WI38 (cell line): ENCODE measurements around the gene TMEM163.
"Not testable (repeated sequence)": the region's sequence is repeated elsewhere in the genome, so short reads cannot be mapped to it uniquely, and the experiment has no call there.

Experiments used
- H3K4me3 ChIP-seq: 2 replicates; pipeline ENCODE4 v1.5.1; 2011; ENCODE audit warnings: low read depth, mild to moderate bottlenecking, control low read depth, low read length
- CTCF ChIP-seq: IDR thresholded peaks from 2 replicates; pipeline ENCODE4 v1.5.1; 2012; ENCODE audit warnings: low read depth, mild to moderate bottlenecking, control low read depth, low read length

The TMEM163 gene

GRCh38 chr2:134758633-134759032 lies 39.8 kb upstream of the TMEM163 start:
- no peak for TF ChIP-seq CTCF
- no peak overlapping the region for H3K4me3 ChIP-seq

- not testable (repeated sequence) for H3K4me3 ChIP-seq
Observed at GRCh38 chr2:134751981-134752380, 33.2 kb upstream of the TMEM163 start.

DNA sequence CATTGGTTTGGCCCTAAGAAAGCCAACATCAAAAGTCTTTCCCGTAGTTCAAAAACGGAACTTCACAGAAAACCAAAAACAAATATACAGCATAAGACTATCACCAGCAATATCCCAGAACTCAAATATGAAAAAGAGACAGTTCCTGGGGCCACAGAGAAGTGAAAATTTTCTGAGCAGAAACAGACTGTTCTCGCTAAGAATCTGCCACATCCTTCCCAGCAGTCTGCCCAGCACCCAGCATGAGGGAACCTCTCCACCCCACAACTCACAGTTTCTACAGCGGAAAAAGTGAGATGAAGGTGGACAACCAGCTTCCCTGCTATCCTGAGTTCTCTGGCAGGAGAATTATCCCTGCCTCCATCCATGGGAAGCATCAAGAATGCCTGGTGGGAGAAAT lies 26.7 kb upstream of the TMEM163 start:
- no peak for TF ChIP-seq CTCF
- H3K4me3 ChIP-seq: no peak overlapping the region

GRCh38 chr2:134745023-134745422 lies 26.2 kb upstream of the TMEM163 start:
- H3K4me3 ChIP-seq: no peak overlapping the region
- no peak for TF ChIP-seq CTCF

GRCh38 chr2:134739879-134740301 lies 21.1 kb upstream of the TMEM163 start:
- H3K4me3 ChIP-seq: no peak overlapping the region

GRCh38 chr2:134739236-134739878 lies 20.6 kb upstream of the TMEM163 start:
- TF ChIP-seq CTCF: no peak
- H3K4me3 ChIP-seq: no peak overlapping the region

More at GRCh38 chr2:134739879-134740301, 21.1 kb upstream of the TMEM163 start:
- TF ChIP-seq CTCF: no peak

DNA sequence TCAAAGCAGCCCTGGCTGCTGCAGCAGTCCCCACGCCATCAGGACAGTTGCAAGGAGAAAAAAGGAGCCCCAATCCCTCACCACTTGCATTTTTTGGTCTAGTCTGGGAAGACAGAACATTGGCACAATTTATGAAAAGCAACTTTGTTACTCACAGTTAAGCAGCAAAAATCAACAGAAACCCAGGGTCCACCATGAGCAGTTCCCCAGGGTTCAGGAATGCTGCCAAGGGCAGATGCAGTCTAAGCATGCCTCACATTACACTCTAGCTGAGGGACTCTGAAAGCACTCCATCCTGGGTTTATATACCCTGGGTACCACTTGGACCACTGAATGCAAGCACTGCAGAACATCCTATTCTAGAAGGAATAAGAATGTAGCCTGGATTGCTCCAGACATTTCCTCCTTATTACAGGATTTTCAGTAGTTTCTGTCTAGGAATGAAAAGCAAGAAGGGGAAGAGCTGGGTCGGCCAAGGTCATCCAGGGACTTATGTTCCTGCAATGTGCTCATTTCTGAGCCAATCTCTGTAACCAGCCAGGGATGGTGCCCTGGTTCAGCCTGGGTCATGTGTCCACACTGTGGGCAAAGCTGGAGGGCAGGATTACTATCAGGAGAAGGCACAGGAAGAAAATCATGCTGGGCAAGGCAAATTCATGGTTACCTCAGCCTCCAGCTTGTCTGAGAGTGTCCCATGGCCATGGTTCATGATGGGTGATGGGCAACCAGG lies 19.5 kb upstream of the TMEM163 start:
- TF ChIP-seq CTCF: no peak
- H3K4me3 ChIP-seq: no peak overlapping the region
